ENCODE data around the gene GSS.

GRCh38 chr20:34970846-34971560 lies 15.4 kb upstream of the GSS start:
- TF ChIP-seq CTCF (IDR thresholded peaks at IDR 0.05), result no peak
- no peak for TF ChIP-seq POLR2A (IDR thresholded peaks at IDR 0.05)

Data from thyroid gland (tissue), 4 donors.